HG03469 (cell line): Measurements from ENCODE around the gene GRIN2C.

Source experiments
- ATAC-seq: cut with Tn5 transposase; IDR thresholded peaks from one replicate; pipeline ENCODE4 v1.9.1; 2021; ENCODE audit warnings: mild to moderate bottlenecking, moderate library complexity, moderate number of reproducible peaks; ENCODE audit not compliant: unreplicated experiment

GRIN2C gene

DNA sequence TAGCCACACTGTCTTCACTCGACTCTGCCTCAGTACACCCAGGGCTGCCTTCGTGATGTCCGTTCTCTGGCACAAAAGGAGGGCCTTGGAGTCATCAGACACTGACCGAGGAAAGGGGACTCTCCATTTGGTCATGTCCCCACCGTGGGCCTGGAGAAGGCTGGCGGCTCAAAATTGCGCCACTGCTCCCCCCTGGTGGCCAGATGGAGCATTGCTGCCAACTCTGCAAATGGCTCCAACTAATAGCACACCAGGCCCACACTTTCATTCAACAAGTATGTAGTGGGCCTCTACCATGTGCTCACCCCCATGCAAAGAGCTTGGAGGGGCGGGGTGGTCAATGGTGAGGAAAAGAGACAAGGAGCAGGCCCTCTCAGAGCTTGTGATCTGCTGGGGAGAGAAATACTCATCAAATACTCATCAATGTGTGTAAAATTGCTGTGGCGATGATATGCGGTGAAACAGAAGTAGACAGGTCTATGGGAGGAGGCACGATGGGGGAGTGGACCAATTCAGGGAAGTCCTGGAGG lies 5.2 kb upstream of the GRIN2C start:
- ATAC-seq: no peak

DNA sequence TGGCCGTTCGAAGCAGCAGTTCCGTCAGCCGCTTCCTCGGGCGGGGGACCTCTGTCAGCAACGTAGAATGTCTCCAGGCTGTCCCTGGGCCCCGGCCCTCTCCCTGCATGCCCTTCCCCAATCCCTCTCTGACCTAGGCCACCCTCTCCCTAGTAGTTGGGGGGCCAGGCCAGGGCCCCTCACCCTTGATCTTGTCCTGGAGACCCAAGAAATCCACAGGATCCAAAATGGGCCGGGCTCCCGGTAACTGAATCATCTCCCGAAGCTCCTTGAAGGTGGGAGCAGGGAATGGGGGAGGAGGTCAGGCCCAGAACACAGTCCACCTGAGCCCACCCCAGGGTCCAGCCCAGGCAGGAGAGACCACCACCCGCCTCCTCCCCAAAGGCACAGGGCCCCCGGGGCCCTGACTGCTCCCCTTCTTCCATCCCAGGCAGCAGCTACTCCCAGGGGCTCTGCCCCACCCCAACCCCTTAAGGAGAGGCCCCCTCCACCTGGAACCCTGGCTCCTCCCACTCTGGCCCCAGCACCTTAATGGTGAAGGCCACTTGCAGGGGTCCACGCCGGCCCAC lies 4.7 kb upstream of the GRIN2C start:
- no peak for ATAC-seq

DNA sequence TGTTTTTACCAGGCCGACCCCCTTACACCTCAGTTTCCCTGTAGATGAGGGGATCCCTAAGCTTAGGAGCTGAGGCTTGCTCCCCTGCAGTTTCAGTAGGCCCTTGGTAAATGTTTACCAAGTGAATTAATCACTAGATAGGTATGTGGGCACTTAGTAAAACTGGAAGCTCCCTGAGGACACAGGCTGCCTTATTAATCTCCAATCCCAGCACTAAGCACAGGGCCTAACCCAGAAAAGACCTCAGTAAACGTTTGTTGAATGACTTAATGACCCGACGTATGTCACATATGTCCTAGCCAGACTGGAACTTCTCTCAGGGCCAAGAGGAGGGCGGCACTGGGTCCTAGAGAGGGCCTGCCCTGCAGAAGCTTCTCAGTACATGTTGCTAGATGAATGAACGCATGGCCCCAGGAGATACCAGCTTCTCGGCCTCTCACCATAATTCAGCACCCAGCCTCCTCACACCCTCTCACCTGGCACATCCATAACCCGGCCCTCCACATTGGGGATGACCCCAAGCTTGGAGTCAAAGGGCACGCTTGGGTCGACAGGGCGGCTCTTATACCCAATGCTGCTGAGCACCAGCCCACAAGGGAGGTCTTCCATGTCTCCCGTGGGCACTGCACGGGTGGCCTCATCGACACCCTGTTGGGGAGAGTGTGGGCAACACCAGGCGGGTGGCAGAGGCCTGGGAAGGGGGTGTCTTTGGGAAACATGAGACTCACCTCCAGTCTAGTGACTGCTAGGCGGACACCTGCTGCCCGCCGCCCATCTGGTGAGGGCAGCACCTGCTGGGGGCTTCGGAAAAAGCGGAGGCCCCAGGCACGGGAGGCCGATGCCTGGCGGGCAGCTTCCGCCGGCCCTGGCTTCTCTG lies 4.0 kb upstream of the GRIN2C start:
- no peak for ATAC-seq

DNA sequence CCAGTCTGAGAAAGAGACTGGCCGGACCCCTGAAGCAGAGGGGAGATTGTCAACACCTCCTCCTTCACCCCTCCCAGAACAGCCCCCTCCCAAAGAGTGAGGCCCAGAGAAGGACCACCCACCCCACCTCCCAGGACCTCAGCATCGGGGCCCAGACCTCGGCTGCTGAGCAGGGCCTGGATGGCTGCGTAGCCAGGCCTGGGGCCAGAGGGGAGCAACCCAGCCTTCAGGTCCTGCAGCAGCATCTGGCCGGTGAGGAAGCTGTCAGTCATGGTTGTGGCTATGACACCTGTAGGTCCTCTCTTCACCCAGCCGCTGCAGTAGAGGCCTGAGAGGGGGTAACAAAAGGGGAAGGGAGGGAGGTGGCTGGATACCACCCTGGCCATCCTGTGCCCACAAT lies 3.2 kb upstream of the GRIN2C start:
- ATAC-seq: no peak

DNA sequence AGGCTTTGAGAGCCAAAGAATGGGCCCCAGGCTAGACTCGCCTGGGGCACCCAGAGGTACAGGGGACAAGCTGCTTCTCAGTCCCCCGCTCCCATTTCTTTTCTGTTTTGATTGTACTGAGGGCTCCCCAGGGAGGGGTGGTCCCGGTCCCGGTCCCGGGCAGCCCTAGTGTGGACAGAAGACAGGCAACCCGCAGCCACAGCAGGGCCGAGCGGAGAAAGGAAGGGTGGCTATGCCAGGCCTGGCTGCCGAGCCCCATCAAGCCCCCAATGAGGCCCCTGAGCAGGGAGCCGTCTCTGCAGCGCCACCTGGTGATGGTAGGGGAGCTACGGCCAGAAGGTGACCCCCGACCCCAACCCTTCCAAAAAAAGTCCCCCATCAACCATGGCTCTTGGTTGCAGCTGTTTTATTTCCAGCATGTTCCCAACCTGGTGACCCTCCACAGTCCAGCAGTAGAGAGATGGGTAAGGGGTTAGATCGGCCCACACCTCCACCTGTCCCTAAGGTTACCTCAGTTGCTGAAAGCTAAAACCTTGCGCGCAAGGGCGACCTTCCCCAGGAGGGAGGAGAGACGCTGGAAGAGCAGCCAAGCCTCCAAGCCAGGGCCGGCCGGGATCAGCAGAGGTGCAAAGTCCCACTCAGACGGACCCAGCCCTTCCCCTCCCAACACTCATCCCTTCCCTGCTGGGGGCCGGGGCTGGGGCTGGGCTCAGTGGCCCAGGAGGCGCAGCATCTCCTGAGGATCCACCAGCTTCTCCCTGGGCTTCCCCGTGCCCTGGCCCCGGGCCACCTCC lies 2.6 kb upstream of the GRIN2C start:
- no peak for ATAC-seq

DNA sequence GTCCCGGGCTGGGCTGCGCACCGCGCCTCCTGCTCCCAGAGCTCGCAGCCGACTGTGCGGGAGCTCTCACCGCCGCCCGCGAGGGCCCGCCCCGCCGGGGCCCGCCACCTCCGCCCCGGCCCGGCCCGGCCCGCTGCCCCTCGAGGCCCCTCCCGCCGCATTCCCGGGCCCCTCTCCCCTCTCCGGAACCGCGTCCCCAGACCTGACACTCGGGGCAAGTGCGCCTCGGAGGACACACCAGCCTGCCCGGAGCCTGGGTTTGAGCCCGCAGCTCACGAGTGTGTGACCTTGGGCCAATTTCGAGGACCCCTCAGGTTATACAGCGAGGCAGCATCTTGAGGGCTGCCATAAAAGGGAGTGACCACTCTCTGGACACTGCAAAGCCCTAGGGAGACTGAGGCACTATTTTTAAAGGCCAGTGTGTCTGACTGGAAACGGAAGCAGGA lies 2.0 kb upstream of the GRIN2C start:
- no peak for ATAC-seq

DNA sequence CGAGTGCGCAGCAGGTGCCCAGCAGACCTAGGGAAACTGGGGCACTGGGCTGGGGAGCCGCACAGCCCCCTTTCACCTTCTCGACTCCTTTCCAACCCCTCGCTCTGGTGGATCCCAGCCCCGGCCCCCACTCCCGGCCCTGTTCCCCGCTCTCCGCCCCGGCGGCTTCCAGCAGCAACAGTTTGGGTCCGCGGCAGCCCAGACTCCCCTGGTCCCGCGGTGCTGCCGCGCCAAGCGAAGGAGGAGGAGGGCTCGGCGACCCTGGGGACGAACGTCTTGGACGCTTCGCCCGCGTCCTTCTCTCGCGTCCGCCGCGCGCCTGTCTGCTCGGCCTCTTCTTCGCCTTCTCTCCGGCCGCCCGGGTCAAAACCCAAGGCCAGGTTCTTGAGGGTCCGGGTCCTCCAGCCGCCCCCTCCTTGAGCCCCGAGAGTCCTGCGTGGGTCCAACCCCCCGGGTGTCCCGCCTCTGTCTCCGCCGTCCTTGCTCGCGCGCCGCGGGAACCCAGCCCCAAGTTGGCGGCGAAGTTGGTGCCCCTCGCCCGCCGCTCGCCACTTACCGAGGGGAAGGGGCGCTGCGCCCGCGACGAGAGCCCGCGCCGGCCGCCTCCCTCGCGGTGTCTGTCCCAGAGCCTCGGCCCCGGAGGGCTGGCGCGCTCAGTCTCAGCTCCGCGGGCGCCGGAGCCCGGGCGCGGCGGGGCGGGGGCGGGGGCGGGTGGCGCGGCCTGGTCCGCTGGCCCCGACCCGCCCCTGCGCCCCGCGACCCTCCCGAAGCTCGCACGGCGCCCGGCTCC lies 1.4 kb upstream of the GRIN2C start:
- ATAC-seq: no peak

DNA sequence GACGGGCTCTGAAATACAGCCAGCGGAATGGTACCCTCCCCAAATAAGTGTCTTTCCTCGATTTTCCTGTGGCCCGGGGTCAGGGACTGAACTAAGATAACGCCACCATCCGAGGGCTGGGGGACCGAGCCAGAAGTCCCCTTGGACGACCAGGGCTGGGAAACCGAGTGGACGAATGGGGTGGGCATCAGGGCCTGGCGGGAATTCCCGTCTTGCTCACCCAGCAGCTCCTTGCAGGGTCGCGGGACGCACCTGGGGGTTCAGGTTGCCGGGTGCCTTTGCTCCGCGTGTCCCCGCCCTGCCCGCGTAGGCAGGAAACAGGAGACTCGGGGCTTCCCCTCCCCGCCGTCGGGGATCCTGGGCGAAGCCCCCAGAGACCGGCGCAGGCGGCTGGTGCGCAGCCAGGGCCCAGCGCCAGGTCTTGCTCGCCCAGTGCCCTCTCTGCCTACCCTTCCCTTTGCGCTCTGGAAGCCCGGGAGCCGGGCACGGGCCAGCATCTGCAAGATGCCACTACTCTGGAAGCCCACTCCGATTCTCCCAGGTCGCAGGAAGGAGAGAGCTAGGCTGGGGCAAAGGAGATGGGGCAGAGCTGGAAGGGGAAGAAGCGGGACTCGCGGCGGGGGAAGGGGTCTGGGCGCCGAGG lies 665 bp upstream of the GRIN2C start:
- ATAC-seq: no peak

DNA sequence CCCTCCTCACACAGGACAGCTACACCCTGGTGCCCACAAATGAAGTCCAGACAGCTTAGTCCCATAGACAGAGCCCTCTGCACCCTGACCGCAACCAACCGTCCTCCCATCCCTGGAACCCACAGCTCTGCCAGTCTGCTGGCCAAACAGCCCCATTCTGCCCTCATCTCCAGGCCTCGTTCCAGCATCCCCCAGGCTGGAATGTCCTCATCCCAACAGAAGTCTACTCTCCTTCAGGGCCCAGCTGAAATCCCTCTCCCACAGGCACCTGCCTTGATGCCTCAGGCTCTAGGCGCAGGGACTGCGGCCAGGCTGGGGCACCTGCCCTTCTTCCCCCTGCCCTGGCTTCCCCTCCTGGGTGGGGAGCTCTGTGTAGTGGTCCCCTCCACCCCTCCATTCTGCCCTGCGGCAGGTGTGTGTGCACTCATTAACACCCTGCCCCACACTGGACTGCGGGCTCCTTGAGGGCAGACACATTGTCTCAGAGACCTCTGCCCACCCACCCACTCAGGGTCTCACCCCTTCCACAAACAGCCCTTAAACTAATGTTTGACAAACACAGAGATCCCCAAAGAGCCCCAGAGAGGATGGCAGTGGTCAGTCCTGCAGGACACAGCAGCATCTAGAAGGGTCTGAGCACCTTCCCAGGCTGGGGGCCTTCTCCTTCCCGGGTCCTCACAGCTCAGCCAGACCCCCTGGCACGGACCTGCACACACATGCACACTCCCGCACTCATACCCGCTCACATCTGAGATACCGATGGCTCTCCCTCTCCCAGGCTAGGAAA lies 820 bp downstream of the GRIN2C start:
- no peak for ATAC-seq

DNA sequence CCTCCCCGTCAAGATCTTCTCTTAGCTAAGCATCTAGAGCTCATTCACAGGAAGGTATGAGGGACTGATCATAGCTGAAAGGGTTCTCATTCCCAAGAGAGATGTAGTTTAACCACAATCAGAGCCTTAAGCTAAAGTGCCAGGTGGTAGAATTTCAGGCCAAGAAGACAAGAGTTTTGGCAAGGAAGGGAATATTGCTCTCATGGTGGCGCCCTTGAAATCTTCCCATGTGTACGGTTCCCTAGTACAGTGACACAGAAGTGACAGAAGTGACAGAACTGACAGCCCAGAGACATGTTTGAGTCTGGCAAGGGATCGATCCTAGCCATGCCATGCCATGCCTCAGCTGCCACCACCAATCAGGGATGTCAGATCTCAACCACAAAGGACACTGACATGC lies 2.5 kb downstream of the GRIN2C start:
- ATAC-seq: no peak

DNA sequence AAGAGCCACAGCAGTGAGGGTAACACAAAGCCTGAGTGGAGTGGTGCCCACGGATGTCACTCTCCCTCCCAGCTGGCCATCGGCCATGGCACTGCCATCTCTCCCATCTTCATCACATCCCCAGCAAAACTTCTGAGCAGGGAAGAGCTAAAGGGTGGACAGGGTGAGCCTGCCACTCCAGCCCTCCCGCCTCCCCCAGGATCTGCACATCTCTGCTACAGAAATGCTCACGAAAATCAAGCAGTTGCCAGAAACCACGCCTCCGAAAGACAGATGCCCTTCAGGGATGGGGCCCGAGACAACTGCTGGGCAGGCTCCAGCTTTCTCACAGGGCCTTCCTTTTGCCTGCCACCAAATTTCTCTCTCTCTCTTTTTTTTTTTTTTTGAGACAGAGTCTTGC lies 3.6 kb downstream of the GRIN2C start:
- no peak for ATAC-seq

DNA sequence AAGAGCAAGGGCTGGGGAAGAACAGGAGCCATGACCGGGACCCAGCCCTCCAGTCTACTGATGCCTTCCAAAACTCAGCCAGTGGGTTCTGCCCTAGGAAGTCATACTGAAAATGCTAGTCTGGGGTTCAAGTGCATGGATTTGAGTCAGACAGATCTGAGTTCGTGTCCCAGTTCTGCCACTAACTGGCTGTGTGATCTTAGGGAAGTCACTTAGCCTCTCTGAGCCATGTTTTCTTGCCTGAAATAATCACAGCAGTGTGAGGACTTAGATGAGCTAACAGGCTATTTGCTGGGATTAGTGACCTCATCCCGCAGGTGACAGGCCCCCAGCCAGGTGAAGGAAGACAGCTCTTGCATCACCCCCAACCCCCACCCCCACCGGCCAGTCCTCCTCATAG lies 4.4 kb downstream of the GRIN2C start:
- ATAC-seq: no peak

DNA sequence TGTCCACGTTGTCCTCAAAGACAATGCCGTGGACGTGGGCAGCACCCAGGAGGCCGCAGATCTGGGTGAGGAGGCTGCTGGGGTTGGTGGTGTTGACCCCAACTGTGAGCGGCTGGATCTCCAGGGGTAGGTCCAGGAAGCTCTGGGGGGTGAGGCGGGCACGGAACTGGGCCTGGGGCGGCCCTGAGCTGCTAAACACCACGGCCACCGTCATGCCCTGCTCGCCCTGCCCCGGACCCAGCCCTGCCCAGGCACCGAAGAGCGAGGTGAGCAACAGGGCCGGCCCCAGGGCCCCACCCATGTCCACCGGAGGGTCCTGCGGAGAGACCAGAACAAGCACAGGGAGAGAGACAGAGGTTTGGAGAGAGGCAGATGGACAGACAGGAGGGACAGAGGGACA lies 4.9 kb downstream of the GRIN2C start:
- ATAC-seq: no peak

DNA sequence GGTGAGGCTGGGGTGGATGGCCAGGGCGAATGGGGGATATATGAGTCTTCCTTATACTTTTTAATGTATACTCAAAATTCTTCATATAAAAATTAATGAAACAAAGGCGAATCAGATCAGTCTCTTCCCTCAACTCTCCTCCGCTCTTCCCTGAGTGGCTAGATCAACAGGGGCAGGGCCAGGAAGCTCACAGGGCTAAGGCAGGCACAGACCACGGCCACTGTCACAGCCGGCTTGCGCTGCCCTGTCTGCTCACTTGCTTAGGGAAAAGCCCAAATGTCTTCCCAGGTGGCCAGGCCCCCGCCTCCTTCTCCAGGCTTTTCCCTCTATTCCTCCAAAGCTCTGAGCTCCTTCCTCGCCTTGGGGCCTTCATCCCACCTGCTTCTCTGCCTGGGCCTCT lies 6.0 kb downstream of the GRIN2C start:
- no peak for ATAC-seq

DNA sequence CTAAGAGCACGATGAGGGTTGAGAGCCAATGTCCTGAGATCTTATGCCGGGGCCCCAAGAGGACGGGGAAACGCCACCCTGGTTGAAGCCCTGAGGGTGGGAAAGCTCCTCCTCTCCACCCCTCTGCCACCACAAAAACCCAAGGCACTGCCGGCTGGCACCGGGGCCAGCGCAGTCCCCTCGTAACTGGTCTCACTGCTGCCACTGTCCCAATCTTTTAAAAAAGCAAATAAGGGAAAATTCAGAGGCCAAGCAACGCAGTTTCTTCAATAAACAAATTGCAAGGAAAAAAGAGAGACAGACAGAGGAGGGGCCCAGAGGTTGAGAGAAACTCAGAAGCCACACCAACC lies 6.7 kb downstream of the GRIN2C start:
- no peak for ATAC-seq

DNA sequence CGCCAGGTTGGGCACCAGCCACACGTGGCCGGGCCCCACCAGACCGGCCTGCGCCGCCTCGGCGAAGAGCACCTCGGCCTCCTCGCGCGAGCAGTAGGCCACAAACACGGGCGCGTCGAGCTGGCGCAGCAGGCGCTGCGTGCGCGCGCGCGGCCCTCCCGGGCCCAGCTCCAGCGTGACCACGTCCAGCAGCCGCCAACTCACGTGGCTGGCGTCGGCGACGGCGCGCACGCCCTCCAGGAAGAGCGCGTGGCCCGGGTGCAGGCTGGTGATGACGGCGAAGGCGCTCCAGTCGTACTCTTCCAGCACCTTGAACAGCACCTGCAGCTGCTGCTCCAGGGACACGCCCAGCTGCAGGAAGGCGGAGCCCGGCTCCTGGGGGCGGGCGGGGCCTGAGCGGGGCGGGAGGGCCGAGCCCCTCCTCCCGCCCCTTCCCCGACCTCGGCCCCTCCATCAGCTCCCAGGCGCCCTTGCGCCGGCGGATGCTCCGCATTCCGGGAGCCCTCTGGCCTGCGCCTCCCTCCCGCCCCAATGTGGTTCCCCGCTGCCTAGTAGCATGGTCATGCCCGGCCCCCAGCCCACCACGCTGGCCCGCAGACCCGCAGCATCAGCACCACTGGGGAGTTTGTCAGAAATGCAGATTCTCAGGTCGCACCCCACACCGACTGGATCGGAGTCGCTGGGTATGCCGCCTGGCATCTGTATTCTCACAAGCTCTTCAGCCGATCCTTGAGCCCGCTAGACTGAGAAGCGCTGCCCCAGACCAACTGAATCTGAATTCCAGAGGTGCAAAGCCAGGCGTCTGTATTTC lies 7.2 kb downstream of the GRIN2C start:
- no peak for ATAC-seq

DNA sequence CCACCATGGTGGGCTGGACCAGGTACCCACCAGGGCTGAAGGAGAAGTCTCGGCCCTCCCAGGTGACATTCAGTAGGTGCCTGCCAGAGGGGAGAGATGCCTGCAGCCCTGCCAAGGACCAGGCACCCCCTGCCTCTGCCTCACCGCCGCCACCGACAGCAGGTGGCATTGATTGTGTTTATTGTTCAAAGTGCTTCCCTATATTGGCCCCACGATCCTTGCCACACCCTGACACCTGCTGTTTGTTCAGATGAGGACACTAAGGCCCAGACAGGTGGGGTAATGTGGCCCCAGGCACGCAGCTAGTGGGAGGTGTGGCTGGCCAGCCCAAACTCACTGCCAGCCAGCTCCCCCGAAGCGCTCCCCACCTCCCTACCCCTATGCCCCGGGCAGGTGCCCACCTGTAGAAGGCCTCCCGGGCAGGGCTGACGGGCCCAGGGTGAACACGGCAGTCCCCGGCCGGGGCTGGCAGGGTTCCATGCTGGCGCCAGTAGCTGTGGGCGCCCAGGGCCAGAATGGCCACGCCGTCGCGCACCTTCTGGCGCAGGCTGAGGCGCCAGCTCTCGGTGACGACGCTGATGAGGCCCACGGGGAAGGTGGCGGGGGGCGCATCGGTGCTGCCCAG lies 8.0 kb downstream of the GRIN2C start:
- ATAC-seq: no peak

DNA sequence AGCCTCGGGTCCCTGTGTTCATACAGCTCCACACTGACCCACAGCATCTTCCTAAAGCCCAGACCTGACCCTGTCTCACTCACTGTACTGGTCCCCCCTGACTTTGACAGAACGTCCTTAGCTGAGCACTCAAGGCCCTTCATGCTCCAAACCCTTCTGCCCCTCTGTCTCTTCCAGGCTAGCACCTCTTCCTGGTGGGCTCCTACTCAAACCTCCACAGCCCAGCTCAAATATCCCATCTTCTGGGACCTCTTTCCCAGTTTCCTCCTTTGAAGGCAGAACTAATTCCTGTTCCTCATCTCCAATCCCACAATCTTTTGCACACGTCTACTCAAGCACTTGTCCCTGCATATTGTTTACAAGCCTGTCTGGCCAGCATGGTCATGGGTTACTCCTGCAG lies 8.8 kb downstream of the GRIN2C start:
- no peak for ATAC-seq
